Prostate gland (tissue), 2 donors: Measurements from ENCODE around the gene FHL2. TPM values are rescaled to one million over a fixed set of nuclear protein-coding genes. Genes with fewer than 3 reads are reported as not detected.
A peak's percentile ranks its signal among the peaks of the same experiment; 100 is the strongest.

Source experiments
- DNase-seq: peaks from one replicate; pipeline ENCODE4 v3.0.0-alpha.2; 2019; ENCODE audit warnings: low spot score
- H3K27ac ChIP-seq, 2 donors: fragments of 200-600 bp; sonication (generic); 2 replicates each; pipeline ENCODE4 v1.5.1; 2017 to 2019
- H3K27me3 ChIP-seq: fragments of 200-600 bp; sonication (generic); replicated peaks from 2 replicates; pipeline ENCODE4 v1.5.1; 2019; ENCODE audit not compliant: insufficient read depth
- H3K36me3 ChIP-seq, 2 donors: fragments of 200-600 bp; sonication (generic); 1 replicate in 1 of 2; 2 replicates in 1 of 2; pipeline versions ENCODE4 v1.5.1 to v1.8.1; 2017 to 2019
- H3K4me1 ChIP-seq: fragments of 200-600 bp; sonication (generic); replicated peaks from 2 replicates; pipeline ENCODE4 v1.5.1; 2019
- H3K4me3 ChIP-seq, 2 donors: fragments of 200-600 bp; sonication (generic); 2 replicates each; pipeline ENCODE4 v1.5.1; 2017 to 2019
- H3K9me3 ChIP-seq: fragments of 200-600 bp; sonication (generic); 2 replicates; pipeline ENCODE4 v1.5.1; 2017
- CTCF ChIP-seq, 4 experiments: fragments of 200-600 bp in 2 of 4; fragments of 450-650 bp in 2 of 4; sonication (generic) in 2 of 4; IDR thresholded peaks; 1 replicate in 3 of 4; 2 replicates in 1 of 4; pipeline ENCODE4 v1.5.1; 2016 to 2019; ENCODE audit warnings: antibody characterized with exemption in 4 of 4, mild to moderate bottlenecking in 2 of 4, moderate library complexity in 2 of 4
- POLR2A ChIP-seq: fragments of 450-650 bp; IDR thresholded peaks from one replicate; pipeline ENCODE4 v1.6.1; 2016; ENCODE audit warnings: antibody characterized with exemption, mild to moderate bottlenecking
- POLR2AphosphoS5 ChIP-seq: sonication (generic); formaldehyde crosslinking; IDR thresholded peaks from one replicate; pipeline ENCODE4 v1.6.1; 2017; ENCODE audit warnings: antibody characterized with exemption
- WGBS: methylation state at CpG from one replicate; pipeline ENCODE4 v1.1.5; 2018; 5-methylcytosine and 5-hydroxymethylcytosine counted together
- intact Hi-C: fragments of 100-400 bp; cut with DNase I; formaldehyde crosslinking; loops from one replicate; pipeline ENCODE4 v1.14.2; 2022
- total RNA-seq, 2 donors: library from RNA; depleted of rRNA; stranded (reverse); fragments of >200 nt; gene quantifications; one replicate each; pipeline ENCODE4 v1.1.0, GENCODE V29; 2016

The FHL2 gene
- total RNA-seq, 2 donors from 2014 or later, result 132 to 250 TPM

GRCh38 chr2:105395691-105396090 lies 3.2 kb downstream of the FHL2 start:
- TF ChIP-seq POLR2AphosphoS5 (peak; percentile 4), CTCF (IDR thresholded peaks at IDR 0.05) (no peak)
- H3K27ac ChIP-seq, result peak overlapping the region; percentile 6 to 90
- H3K27me3 ChIP-seq, result no peaks in the 10 kb centered on the region
- no peak for DNase-seq
- no peaks in the 10 kb centered on the region for H3K36me3 ChIP-seq
- peaks cover 5% of the 10 kb centered on the region for H3K4me1 ChIP-seq
- intact Hi-C loops, result no loop called here
- WGBS, result 87% methylated on average over 7 of the region's 7 CpGs
- H3K9me3 ChIP-seq, result no peaks in the 10 kb centered on the region
- H3K4me3 ChIP-seq, result peak overlapping the region in 1 of 2 donors; percentile 1

GRCh38 chr2:105394951-105395611 lies 3.8 kb downstream of the FHL2 start:
- WGBS, result 73% methylated on average over 12 of the region's 12 CpGs
- intact Hi-C loops, result no loop called here
- peak overlapping the region in 1 of 2 donors; percentile 1 for H3K4me3 ChIP-seq
- peak overlapping the region; percentile 16 to 90 for H3K27ac ChIP-seq
- no peaks in the 10 kb centered on the region for H3K27me3 ChIP-seq
- H3K4me1 ChIP-seq, result peaks cover 5% of the 10 kb centered on the region
- no peaks in the 10 kb centered on the region for H3K36me3 ChIP-seq
- H3K9me3 ChIP-seq, result no peaks in the 10 kb centered on the region
- no peak for TF ChIP-seq CTCF (IDR thresholded peaks at IDR 0.05)
- no peak for TF ChIP-seq POLR2A
- TF ChIP-seq POLR2AphosphoS5, result no peak
- DNase-seq, result no peak

GRCh38 chr2:105393373-105394055 lies 5.3 kb downstream of the FHL2 start:
- H3K36me3 ChIP-seq, result no peaks in the 10 kb centered on the region
- H3K4me3 ChIP-seq, result no peak overlapping the region
- H3K4me1 ChIP-seq, result peaks cover 5% of the 10 kb centered on the region
- intact Hi-C loops, result no loop called here
- DNase-seq, result no peak
- H3K9me3 ChIP-seq, result no peaks in the 10 kb centered on the region
- TF ChIP-seq POLR2A, result no peak
- no peak for TF ChIP-seq CTCF (IDR thresholded peaks at IDR 0.05)
- TF ChIP-seq POLR2AphosphoS5, result no peak
- H3K27me3 ChIP-seq, result no peaks in the 10 kb centered on the region
- no peak overlapping the region for H3K27ac ChIP-seq
- 67% methylated on average over 13 of the region's 13 CpGs for WGBS

- Histone ChIP-seq H3K36me3 (no peaks in the 10 kb centered on the region), H3K4me1 (peaks cover 5% of the 10 kb centered on the region), H3K27me3 (no peaks in the 10 kb centered on the region), H3K27ac (peak overlapping the region; percentile 11 to 27), H3K4me3 (no peak overlapping the region), H3K9me3 (no peaks in the 10 kb centered on the region)
- TF ChIP-seq POLR2A (no peak), CTCF (IDR thresholded peaks at IDR 0.05) (no peak), POLR2AphosphoS5 (no peak)
- no peak for DNase-seq
- intact Hi-C loops, result no loop called here
- 84% methylated on average over 9 of the region's 9 CpGs for WGBS
These were observed 6.8 kb downstream of the FHL2 start for GRCh38 chr2:105391763-105392662.
